HTERT RPE-1 (cell line): ENCODE data around the gene CHPF.

ENCODE experiments used
- in situ Hi-C: fragments of 300-500 bp; cut with MboI; formaldehyde crosslinking; loops from 4 replicates; pipeline ENCODE4 v1.14.3; 2020; ENCODE audit warnings: low sequenced_read_pairs

CHPF gene

GRCh38 chr2:219533930-219534661 lies 9.5 kb downstream of the CHPF start:
- in situ Hi-C loops = no loop called here

GRCh38 chr2:219532378-219532649 lies 11.3 kb downstream of the CHPF start:
- in situ Hi-C loops = no loop called here

GRCh38 chr2:219531639-219532377 lies 11.8 kb downstream of the CHPF start:
- in situ Hi-C loops = no loop called here

- in situ Hi-C loops = no loop called here
These were observed 13.3 kb downstream of the CHPF start for GRCh38 chr2:219530048-219530963.

- in situ Hi-C loops = no loop called here
These were observed 16.1 kb downstream of the CHPF start for GRCh38 chr2:219527472-219527871.

GRCh38 chr2:219527076-219527394 lies 16.6 kb downstream of the CHPF start:
- in situ Hi-C loops = no loop called here

GRCh38 chr2:219526320-219527075 lies 17.1 kb downstream of the CHPF start:
- in situ Hi-C loops = no loop called here

GRCh38 chr2:219525533-219526232 lies 17.9 kb downstream of the CHPF start:
- in situ Hi-C loops = no loop called here

GRCh38 chr2:219524817-219525216 lies 18.8 kb downstream of the CHPF start:
- in situ Hi-C loops = loop anchor here (25.0 kb wide), 1 partner anchor 113 kb away; the partner anchor contains the start of gene DES

GRCh38 chr2:219523031-219523671 lies 20.5 kb downstream of the CHPF start:
- in situ Hi-C loops = loop anchor here (25.0 kb wide), 1 partner anchor 111 kb away; the partner anchor contains the start of gene DES

- in situ Hi-C loops = loop anchor here (25.0 kb wide), 1 partner anchor 110 kb away; the partner anchor contains the start of gene DES
These were observed 21.2 kb downstream of the CHPF start for GRCh38 chr2:219522111-219523030.

- in situ Hi-C loops = loop anchor here (25.0 kb wide), 1 partner anchor 109 kb away; the partner anchor contains the start of gene DES
These were observed 22.3 kb downstream of the CHPF start for GRCh38 chr2:219521066-219521880.

- in situ Hi-C loops = loop anchor here (25.0 kb wide), 1 partner anchor 108 kb away; the partner anchor contains the start of gene DES
These were observed 23.5 kb downstream of the CHPF start for GRCh38 chr2:219520079-219520478.

GRCh38 chr2:219519526-219519916 lies 24.1 kb downstream of the CHPF start:
- in situ Hi-C loops = loop anchor here (25.0 kb wide), 1 partner anchor 107 kb away; the partner anchor contains the start of gene DES

GRCh38 chr2:219517954-219518778 lies 25.4 kb downstream of the CHPF start:
- in situ Hi-C loops = loop anchor here (25.0 kb wide), 1 partner anchor 106 kb away; the partner anchor contains the start of gene DES

- in situ Hi-C loops = loop anchor here (25.0 kb wide), 1 partner anchor 105 kb away; the partner anchor contains the start of gene DES
These were observed 26.7 kb downstream of the CHPF start for GRCh38 chr2:219516888-219517287.
